ENCODE results near the gene ALDH3A1. TPM values are rescaled to one million over a fixed set of nuclear protein-coding genes. Genes with fewer than 3 reads are reported as not detected.

The ALDH3A1 gene
- total RNA-seq, 4 donors from 2014 or later, result 0.51 to 7.1 (median 1.7) TPM; not detected in 1

DNA sequence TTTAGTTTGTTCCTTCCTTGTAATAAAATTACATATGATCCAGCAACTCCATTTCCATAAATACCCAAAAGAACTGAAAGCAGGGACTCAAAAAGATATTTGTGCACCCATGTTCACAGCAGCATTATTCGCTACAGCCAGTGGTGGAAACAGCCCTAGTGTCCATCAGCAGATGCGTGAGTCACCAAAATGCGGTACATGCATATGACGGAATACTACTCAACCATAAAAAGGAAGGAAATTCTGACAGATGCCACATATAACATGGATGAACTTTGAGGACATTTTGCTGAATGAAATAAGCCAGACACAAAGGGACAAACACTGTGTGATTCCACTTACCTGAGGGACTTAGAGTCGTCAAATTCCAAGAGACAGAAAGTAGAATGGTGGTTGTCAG, 22.6 kb downstream of the ALDH3A1 start:
- intact Hi-C loops (cut with DNase I; ENCODE audit: low total_unique reads), result no loop called here
- Histone ChIP-seq H3K36me3 (no peaks in the 10 kb centered on the region), H3K4me1 (peaks cover 5 to 20% of the 10 kb centered on the region in 2 donors), H3K4me3 (no peak overlapping the region), H3K27ac (peak overlapping the region in 1 of 2 donors; percentile 100), H3K27me3 (no peaks in the 10 kb centered on the region), H3K9me3 (no peaks in the 10 kb centered on the region)
- no peak for DNase-seq
- TF ChIP-seq POLR2A (IDR thresholded peaks at IDR 0.05), result no peak
- TF ChIP-seq, protein P1, sequence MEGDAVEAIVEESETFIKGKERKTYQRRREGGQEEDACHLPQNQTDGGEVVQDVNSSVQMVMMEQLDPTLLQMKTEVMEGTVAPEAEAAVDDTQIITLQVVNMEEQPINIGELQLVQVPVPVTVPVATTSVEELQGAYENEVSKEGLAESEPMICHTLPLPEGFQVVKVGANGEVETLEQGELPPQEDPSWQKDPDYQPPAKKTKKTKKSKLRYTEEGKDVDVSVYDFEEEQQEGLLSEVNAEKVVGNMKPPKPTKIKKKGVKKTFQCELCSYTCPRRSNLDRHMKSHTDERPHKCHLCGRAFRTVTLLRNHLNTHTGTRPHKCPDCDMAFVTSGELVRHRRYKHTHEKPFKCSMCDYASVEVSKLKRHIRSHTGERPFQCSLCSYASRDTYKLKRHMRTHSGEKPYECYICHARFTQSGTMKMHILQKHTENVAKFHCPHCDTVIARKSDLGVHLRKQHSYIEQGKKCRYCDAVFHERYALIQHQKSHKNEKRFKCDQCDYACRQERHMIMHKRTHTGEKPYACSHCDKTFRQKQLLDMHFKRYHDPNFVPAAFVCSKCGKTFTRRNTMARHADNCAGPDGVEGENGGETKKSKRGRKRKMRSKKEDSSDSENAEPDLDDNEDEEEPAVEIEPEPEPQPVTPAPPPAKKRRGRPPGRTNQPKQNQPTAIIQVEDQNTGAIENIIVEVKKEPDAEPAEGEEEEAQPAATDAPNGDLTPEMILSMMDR (IDR thresholded peaks at IDR 0.05), result no peak

DNA sequence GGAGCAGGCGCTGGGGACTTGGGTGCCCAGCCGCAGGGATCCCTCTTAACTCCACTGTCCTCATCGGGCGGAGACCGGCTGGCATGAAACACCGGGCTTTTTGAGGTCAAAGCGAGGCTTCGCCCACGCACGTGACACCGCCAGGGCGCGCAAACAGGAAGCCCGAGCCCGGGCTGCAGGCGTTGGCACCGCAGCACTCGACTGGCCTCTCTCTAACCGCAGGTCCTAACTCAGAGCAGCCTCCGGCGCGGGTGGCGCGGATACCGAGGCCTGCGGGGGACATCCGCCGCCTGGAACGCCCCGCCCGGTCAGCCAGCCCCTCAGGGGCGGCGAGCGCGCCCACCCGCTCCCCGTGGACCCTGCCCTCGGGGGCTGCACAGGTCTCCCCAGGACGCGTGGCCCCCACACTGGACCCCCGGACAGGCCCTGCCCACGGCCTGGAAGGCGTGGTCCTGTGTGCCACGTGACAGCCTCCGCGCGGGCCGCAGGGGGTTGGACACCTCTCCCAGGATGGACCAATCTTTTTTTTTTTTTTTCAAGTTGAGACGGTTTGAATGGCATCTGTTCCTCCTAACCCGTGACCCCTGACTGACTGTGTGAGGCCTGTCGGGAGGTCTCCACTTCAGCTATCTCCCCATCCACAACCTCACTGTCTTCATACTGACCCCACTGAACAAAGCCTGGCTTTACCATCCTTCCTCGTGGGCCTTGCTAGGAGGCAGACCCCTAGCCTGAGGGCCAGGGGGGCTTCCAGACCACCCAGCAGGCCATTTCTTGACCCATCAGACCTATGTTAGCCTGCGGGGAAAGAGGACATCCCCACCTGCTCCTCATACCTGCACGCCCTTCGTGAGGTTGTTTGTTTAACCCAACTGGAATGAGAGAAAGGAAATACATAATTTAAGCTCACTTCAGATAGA, 23.3 kb downstream of the ALDH3A1 start:
- H3K27ac ChIP-seq, result peak overlapping the region; percentile 41 to 73

DNA sequence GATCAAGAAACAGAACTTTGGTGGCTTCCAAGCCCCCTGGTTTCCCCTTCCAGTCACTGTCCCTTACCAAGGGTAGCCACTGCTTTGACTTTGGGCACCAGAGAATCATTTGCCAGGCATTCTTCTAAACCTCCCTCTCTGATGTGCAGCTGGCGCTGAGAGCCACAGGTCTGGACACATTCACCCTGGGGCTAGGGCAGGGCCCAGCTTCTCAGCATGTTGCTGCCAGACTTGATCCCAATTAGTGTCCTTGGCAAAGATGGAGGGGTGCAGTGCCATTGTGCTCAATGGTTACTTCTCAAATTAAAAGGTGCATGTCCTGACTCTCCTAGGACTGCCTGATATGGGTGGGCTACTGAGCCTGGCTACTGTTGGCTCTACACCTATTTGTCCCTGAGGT, 24.1 kb downstream of the ALDH3A1 start:
- Histone ChIP-seq H3K27ac (peak overlapping the region in 1 of 2 donors; percentile 73), H3K9me3 (no peaks in the 10 kb centered on the region), H3K27me3 (no peaks in the 10 kb centered on the region), H3K4me1 (peaks cover 5 to 21% of the 10 kb centered on the region in 2 donors), H3K36me3 (no peaks in the 10 kb centered on the region), H3K4me3 (no peak overlapping the region)
- DNase-seq, result no peak
- intact Hi-C loops (cut with DNase I; ENCODE audit: low total_unique reads), result no loop called here
- TF ChIP-seq POLR2A (IDR thresholded peaks at IDR 0.05), result no peak
- TF ChIP-seq, protein P1 (IDR thresholded peaks at IDR 0.05), result no peak

More for the DNA sequence above, 23.3 kb downstream of the ALDH3A1 start:
- H3K4me1 ChIP-seq, result peaks cover 5 to 21% of the 10 kb centered on the region in 2 donors
- peak overlapping the region; percentile 7 to 17 for H3K4me3 ChIP-seq
- peak; percentile 42 to 46 for DNase-seq
- intact Hi-C loops (cut with DNase I; ENCODE audit: low total_unique reads), result no loop called here
- H3K9me3 ChIP-seq, result no peaks in the 10 kb centered on the region
- H3K36me3 ChIP-seq, result no peaks in the 10 kb centered on the region
- H3K27me3 ChIP-seq, result no peaks in the 10 kb centered on the region
- peak in 1 of 2 donors; percentile 8 for TF ChIP-seq POLR2A (IDR thresholded peaks at IDR 0.05)
- TF ChIP-seq, protein P1 (IDR thresholded peaks at IDR 0.05), result no peak

DNA sequence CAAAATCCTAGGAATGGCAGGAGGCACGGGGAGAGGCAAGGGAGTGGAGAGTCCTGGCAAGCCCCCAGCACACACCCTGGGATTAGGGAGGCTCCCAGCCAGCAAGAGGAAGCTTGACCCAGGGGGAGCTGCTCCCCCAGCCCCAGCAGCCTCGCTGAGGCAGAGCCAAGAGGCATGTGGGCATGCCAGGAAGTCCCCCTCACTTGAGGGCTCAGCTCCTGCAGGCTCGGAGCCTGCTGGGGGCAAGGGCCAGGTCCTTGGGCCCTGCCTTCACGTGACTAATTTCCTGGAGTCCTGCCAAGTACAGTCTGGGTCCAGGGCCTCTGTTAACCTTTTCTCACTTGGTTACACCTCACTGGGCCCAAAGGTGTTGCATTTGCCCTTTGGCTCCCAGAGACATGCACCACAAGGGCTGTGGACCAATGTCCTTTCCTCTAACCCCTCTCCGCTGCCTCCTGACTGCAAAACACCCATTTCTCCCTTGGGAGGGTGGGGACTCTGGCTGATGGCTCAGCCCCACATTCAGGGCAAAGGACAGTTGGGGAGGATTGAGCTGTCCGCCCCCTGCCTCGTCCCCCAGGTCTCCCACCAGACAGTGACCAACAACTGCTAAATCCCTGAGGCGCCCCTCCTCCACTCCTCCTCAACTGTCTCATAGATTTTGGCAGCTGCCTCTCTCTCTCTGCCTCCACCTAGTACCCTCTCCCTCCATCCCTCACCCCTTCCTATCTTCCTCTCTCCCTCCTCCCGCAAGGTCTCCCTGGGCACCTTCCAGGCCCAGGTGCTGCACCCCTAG, 27.3 kb downstream of the ALDH3A1 start:
- DNase-seq, result no peak
- Histone ChIP-seq H3K4me1 (peaks cover 0 to 14% of the 10 kb centered on the region in 2 donors), H3K4me3 (no peak overlapping the region), H3K36me3 (no peaks in the 10 kb centered on the region), H3K27ac (no peak overlapping the region), H3K9me3 (no peaks in the 10 kb centered on the region), H3K27me3 (no peaks in the 10 kb centered on the region)
- intact Hi-C loops (cut with DNase I; ENCODE audit: low total_unique reads), result no loop called here
- TF ChIP-seq, protein P1 (IDR thresholded peaks at IDR 0.05), result no peak
- TF ChIP-seq POLR2A (IDR thresholded peaks at IDR 0.05), result no peak

DNA sequence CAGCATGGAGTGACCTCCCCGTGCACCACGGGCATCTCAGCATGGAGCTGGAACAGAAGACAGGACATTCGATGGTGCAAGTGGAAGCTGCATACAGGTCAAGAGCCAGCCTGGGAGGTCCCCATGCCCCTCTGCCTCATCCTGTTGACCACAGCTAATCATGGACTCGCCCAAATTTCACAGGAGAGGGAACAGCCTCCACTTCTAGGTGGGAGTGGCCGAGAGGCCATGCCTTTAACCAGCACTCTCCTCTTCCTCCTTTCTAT, 28.0 kb downstream of the ALDH3A1 start:
- H3K36me3 ChIP-seq, result no peaks in the 10 kb centered on the region
- H3K4me1 ChIP-seq, result peaks cover 0 to 14% of the 10 kb centered on the region in 2 donors
- H3K9me3 ChIP-seq, result no peaks in the 10 kb centered on the region
- no peak overlapping the region for H3K4me3 ChIP-seq
- H3K27ac ChIP-seq, result no peak overlapping the region
- no peak for TF ChIP-seq POLR2A (IDR thresholded peaks at IDR 0.05)
- TF ChIP-seq, protein P1 (IDR thresholded peaks at IDR 0.05), result no peak
- DNase-seq, result no peak
- no peaks in the 10 kb centered on the region for H3K27me3 ChIP-seq
- intact Hi-C loops (cut with DNase I; ENCODE audit: low total_unique reads), result no loop called here
